Measurements from ENCODE around the gene NCKIPSD. TPM values are rescaled to one million over a fixed set of nuclear protein-coding genes. Genes with fewer than 3 reads are reported as not detected.

The NCKIPSD gene
- total RNA-seq, 4 donors from 2014 or later = 32.4 to 88.5 (median 51.8) TPM

DNA sequence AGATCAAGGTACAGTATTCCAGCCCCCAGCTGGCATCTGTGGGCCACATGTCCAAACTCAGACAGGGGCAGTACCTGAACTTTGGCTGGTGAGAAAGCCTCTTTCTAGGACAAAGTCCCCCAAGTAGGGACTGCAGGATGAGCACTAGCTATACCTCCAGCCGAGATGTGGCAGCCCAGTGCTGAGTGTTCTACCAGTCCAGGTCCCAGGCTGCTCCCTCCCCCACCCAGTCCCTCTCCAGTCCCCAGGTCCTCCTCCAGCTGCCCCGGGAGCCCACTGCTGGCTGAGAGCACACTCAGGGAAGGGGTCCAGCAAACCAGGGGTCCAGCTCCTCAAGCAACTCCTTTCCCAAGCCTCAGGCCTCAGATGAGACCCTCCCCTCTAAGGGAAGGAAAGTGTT, 52.0 kb downstream of the NCKIPSD start:
- H3K36me3 ChIP-seq = peaks cover 0 to 45% (median 0%) of the 10 kb centered on the region in 3 donors
- WGBS, 2 donors = 82 to 84% methylated on average over 2 of the region's 2 CpGs
- no peak overlapping the region for H3K4me3 ChIP-seq
- peaks cover 0 to 27% (median 19%) of the 10 kb centered on the region in 4 donors for H3K4me1 ChIP-seq
- H3K9me3 ChIP-seq = no peaks in the 10 kb centered on the region
- TF ChIP-seq, protein P1, sequence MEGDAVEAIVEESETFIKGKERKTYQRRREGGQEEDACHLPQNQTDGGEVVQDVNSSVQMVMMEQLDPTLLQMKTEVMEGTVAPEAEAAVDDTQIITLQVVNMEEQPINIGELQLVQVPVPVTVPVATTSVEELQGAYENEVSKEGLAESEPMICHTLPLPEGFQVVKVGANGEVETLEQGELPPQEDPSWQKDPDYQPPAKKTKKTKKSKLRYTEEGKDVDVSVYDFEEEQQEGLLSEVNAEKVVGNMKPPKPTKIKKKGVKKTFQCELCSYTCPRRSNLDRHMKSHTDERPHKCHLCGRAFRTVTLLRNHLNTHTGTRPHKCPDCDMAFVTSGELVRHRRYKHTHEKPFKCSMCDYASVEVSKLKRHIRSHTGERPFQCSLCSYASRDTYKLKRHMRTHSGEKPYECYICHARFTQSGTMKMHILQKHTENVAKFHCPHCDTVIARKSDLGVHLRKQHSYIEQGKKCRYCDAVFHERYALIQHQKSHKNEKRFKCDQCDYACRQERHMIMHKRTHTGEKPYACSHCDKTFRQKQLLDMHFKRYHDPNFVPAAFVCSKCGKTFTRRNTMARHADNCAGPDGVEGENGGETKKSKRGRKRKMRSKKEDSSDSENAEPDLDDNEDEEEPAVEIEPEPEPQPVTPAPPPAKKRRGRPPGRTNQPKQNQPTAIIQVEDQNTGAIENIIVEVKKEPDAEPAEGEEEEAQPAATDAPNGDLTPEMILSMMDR (IDR thresholded peaks at IDR 0.05) = no peak
- TF ChIP-seq POLR2A (IDR thresholded peaks at IDR 0.05) (no peak), EP300 (IDR thresholded peaks at IDR 0.05) (no peak)
- peak overlapping the region in 1 of 4 donors; percentile 75 for H3K27ac ChIP-seq
- no peak for DNase-seq (ENCODE audit: low spot score in 2 of 2)
- no peaks in the 10 kb centered on the region for H3K27me3 ChIP-seq

DNA sequence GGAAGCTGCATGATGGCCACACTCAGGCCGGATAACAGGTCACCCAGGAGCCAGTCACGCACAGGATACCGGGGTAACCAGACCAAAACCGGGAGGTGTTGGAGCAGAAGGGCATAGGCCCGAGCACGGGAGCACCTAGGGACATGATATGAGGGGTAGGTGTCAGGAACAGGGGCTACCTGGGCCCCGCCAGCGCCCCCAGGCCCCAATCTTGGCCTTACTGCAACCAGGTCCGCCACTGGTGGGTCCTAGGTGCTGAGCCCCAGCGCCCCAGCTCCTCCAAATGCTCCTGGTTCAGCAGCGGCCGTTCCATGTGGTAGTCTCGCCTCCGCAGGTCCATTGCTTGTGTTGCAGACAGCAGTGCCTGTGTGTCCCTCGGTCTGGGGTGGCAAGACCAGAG, 52.5 kb downstream of the NCKIPSD start:
- no peak overlapping the region for H3K27ac ChIP-seq
- 91 to 95% methylated on average over 15 of the region's 15 CpGs for WGBS, 2 donors

DNA sequence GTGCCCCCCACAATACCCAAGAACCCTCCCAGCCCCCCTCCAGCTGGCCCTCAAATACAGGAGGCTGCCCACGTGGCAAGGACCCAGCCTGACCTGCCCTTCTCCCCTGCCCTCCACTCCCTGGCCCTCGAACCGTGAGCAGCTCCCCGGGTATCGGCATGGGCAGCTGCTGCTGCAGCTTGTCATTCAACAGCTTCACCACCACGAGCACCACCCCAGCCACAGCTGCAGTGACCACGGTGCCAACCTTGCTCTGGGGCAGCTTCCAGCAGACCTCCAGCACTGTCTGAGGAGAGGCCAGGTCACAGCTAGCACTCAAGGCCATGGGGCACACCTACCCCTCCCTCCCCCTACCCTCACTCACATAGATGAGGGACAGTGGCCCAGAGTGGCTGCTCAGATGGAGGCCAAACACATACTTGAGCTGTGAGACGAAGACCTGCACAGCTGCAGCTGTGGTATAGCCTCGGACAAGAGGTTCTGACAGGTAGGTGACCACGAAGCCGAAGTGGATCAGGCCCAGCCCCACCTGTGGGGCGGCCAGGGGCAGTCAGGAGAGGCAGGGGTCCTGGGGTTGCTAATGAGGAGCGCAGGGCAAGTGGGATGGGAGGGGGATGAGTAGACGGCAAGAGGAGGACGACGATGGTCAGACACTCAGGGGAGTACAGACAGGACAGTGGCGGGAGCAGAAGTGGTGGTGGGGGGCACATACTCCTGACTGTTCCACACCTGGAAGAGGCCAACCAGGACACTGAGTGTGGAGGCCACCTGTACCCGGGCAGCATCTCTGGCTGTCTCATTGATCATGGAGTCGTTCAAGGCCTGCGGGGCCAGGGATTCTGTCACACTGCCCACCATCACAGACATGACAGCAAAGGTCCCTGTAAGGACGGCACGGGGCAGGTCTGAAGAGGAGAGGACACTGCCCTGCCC, 53.9 kb downstream of the NCKIPSD start:
- WGBS, 2 donors = 85 to 90% methylated on average over 22 of the region's 22 CpGs

More for the DNA sequence above, 52.5 kb downstream of the NCKIPSD start:
- Histone ChIP-seq H3K36me3 (peaks cover 0 to 50% (median 0%) of the 10 kb centered on the region in 3 donors), H3K9me3 (no peaks in the 10 kb centered on the region), H3K4me1 (peaks cover 0 to 27% (median 19%) of the 10 kb centered on the region in 4 donors), H3K4me3 (no peak overlapping the region), H3K27me3 (no peaks in the 10 kb centered on the region)
- DNase-seq (ENCODE audit: low spot score in 2 of 2) = no peak
- TF ChIP-seq POLR2A (IDR thresholded peaks at IDR 0.05) (no peak), EP300 (IDR thresholded peaks at IDR 0.05) (no peak)
- TF ChIP-seq, protein P1 (IDR thresholded peaks at IDR 0.05) = no peak

GRCh38 chr3:48630833-48631232, 54.9 kb downstream of the NCKIPSD start:
- H3K27me3 ChIP-seq = no peaks in the 10 kb centered on the region
- H3K27ac ChIP-seq = no peak overlapping the region
- H3K4me1 ChIP-seq = peaks cover 0 to 18% (median 13%) of the 10 kb centered on the region in 4 donors
- DNase-seq (ENCODE audit: low spot score in 2 of 2) = no peak
- 80 to 92% methylated on average over 12 of the region's 12 CpGs for whole genome bisulfite sequencing, 2 donors
- H3K4me3 ChIP-seq = no peak overlapping the region
- H3K9me3 ChIP-seq = no peaks in the 10 kb centered on the region
- peaks cover 0 to 74% (median 0%) of the 10 kb centered on the region in 3 donors for H3K36me3 ChIP-seq
- TF ChIP-seq EP300 (IDR thresholded peaks at IDR 0.05) (no peak), POLR2A (IDR thresholded peaks at IDR 0.05) (no peak)
- TF ChIP-seq, protein P1 (IDR thresholded peaks at IDR 0.05) = no peak

More for the DNA sequence above, 53.9 kb downstream of the NCKIPSD start:
- peaks cover 0 to 27% (median 19%) of the 10 kb centered on the region in 4 donors for H3K4me1 ChIP-seq
- no peaks in the 10 kb centered on the region for H3K27me3 ChIP-seq
- TF ChIP-seq POLR2A (IDR thresholded peaks at IDR 0.05) (no peak), EP300 (IDR thresholded peaks at IDR 0.05) (no peak)
- TF ChIP-seq, protein P1 (IDR thresholded peaks at IDR 0.05) = no peak
- H3K9me3 ChIP-seq = no peaks in the 10 kb centered on the region
- H3K36me3 ChIP-seq = peaks cover 0 to 65% (median 0%) of the 10 kb centered on the region in 3 donors
- no peak for DNase-seq (ENCODE audit: low spot score in 2 of 2)
- no peak overlapping the region for H3K27ac ChIP-seq
- H3K4me3 ChIP-seq = no peak overlapping the region

DNA sequence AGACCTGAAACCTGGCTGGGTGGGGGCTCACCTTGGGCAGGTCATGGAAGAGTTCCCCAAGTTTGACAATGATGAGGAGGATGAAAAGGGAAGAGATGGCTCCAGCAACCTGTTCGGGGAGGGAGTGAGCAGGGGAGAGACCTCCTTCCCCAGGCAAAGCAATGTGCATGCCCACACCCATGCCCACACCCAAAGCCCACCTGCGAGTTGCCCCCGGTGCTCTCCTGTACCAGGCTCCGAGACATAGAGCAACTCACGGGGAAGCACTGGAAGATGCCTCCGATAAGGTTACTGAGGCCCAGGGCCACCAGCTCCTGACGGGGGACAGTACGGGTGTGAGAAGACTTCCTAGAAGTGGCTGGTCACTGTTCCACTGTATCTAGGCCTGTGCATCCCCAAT, 55.3 kb downstream of the NCKIPSD start:
- WGBS, 2 donors = 90 to 97% methylated on average over 4 to 8 of the region's 8 CpGs
- no peaks in the 10 kb centered on the region for H3K27me3 ChIP-seq
- no peak for DNase-seq (ENCODE audit: low spot score in 2 of 2)
- no peak overlapping the region for H3K27ac ChIP-seq
- H3K4me1 ChIP-seq = peaks cover 0 to 16% (median 12%) of the 10 kb centered on the region in 4 donors
- no peaks in the 10 kb centered on the region for H3K9me3 ChIP-seq
- H3K4me3 ChIP-seq = no peak overlapping the region
- TF ChIP-seq EP300 (IDR thresholded peaks at IDR 0.05) (no peak), POLR2A (IDR thresholded peaks at IDR 0.05) (no peak)
- TF ChIP-seq, protein P1 (IDR thresholded peaks at IDR 0.05) = no peak
- H3K36me3 ChIP-seq = peaks cover 0 to 78% (median 0%) of the 10 kb centered on the region in 3 donors

Data from tibial nerve (tissue), 4 donors.